ENCODE results near the gene BATF2.

Gene BATF2

GRCh38 chr11:64963072-64963631, 33.6 kb downstream of the BATF2 start:
- no peak for DNase-seq (ENCODE audit: low spot score)

DNA sequence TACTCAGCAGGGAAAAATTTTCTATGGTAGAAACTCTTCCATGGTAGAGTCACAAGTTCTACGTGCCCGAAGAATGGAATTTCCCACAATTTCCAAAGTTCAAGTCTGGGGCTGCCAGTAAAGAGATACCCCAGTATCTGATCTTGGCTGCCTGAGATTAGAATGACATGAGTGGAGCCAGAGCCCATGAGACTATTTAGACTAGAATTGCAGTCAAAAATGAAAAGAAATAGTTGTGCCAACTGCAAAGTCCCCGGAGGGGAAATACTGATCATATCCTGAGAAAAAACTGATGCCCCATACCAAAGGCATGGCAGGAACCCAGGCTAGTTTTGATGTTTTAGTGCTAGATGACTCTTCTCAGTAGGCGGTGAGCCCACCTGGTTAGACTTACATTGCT, 36.1 kb downstream of the BATF2 start:
- no peak for DNase-seq (ENCODE audit: low spot score)

GRCh38 chr11:64959498-64959897, 37.3 kb downstream of the BATF2 start:
- no peak for DNase-seq (ENCODE audit: low spot score)

- no peak for DNase-seq (ENCODE audit: low spot score)
Observed at GRCh38 chr11:64954201-64954600, 42.6 kb downstream of the BATF2 start.

- no peak for DNase-seq (ENCODE audit: low spot score)
Observed at GRCh38 chr11:64951529-64951928, 45.2 kb downstream of the BATF2 start.

- DNase-seq (ENCODE audit: low spot score), result no peak
Observed at GRCh38 chr11:64947208-64947814, 49.5 kb downstream of the BATF2 start.
